HG03139 (cell line): ENCODE data around the gene VGF.

Experiments
- ATAC-seq: cut with Tn5 transposase; IDR thresholded peaks from one replicate; pipeline ENCODE4 v1.9.1; 2021; ENCODE audit not compliant: unreplicated experiment

The VGF gene

DNA sequence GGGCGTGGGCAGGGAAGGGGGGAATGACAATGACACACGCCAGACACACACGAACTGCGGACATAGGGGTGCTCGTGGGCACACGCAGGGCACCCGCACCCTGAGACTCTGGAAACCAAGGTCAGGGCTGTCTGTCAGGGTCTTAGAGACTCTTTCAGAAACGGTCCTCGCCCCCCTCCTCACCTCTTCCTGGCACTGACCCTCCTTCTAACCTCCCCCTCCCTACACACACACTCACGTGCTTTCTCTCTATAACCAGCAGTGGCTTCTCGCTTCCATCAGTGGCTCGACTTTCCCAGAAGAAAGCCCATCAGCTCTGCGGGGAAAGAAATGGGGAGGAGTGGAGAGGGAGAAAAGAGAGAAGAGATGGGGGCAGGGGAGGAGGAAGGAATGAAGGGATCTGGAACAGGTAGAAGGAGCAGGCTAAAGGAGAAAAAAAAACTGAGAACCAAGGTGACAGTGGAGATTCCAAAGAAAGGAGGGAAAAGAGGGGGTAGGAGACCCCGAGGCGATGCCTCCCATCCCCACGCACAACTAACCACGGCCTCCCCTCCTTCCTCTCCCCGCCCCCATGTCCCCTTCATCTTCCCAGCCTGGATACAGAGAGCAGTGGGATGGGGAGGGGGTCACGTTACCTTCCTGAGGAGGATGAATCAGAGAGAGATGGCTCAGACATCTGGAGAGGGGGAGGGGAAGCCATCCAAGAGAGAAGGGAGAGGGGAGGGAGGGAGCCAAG, 1.7 kb upstream of the VGF start:
- no peak for ATAC-seq

DNA sequence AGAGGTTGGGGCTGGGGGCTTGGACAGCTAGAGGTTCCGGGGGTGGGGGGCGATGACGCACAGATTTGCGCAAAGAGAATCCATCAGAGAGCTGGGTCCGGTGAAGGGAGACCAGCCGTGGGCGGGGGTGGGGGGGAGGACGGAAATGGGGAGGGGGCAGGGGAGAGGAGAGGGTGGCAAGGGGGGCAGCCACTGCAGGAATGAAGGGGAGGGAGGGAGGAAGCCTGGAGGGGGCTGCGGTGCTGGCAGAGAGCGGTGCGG, 1.2 kb upstream of the VGF start:
- ATAC-seq = no peak

DNA sequence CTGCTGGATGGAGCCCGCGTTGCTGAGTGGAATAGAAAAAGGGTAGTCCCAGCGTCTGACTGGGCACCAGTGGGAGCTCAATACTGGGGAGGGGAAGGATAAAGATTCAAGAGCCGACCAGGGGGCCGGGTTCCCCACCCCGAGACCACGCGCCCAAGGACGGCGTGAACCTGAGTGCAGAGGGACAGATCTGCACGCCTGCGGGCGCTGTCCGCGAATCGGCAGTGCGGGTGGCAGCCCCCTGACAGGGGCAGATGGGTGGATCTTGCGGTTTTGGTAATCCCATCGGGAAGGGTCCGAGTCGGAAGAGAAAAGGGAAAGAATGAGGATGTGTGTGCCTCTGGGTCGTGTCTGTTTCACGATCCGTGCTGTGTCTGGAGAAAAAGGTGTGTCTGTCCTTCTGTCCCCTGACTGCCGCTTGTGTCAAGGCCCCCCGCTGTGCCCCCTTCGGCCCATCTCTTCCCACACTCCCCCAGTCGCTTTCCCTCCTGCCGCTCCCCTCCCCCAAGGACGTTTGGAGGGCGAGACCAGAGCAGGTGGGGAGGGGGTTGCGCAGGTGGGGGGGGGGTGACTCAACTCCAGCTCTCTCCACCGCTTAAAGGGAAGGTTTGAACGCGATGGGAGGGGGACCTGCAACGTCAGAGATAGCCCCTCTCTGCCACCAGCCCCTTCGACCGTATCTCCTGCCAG, 734 bp upstream of the VGF start:
- ATAC-seq = no peak

DNA sequence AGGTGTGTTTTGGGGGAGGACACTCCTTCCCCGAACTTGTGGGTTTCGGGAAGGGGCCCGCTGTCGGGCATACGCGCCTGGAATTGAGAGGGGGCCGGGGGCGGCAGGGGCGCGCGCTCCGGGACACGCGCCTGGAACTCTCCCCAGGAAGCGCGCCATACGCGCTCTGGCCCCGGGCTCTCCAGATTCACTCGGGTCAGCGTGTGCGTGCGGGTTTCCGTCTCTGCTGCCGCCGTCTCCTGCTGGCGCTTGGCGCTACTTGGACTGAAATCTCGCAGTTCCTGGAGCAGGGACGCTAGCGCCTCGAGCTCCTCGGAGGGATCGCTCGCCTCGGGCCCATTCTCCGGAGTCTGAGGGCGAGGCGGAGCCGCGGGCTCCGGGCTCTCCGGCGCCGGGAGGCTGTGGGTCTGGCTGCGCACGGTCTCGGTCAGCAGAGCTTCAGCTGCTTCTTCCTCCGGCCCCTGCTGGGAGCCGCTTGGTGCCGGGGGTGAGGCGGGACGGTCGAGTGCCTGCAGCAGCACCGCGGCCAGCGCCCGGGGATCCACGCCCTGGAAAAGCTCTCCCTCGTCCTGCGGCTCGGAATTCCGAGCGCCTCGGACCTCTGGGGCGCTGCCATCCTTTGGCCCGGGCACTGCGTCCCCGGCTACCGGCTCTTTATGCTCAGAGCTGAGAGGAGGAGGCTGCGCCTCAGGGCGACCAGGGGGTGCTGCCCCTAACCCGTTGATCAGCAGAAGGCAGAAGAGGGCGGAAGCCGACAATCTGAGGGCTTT, 1.1 kb downstream of the VGF start:
- no peak for ATAC-seq

DNA sequence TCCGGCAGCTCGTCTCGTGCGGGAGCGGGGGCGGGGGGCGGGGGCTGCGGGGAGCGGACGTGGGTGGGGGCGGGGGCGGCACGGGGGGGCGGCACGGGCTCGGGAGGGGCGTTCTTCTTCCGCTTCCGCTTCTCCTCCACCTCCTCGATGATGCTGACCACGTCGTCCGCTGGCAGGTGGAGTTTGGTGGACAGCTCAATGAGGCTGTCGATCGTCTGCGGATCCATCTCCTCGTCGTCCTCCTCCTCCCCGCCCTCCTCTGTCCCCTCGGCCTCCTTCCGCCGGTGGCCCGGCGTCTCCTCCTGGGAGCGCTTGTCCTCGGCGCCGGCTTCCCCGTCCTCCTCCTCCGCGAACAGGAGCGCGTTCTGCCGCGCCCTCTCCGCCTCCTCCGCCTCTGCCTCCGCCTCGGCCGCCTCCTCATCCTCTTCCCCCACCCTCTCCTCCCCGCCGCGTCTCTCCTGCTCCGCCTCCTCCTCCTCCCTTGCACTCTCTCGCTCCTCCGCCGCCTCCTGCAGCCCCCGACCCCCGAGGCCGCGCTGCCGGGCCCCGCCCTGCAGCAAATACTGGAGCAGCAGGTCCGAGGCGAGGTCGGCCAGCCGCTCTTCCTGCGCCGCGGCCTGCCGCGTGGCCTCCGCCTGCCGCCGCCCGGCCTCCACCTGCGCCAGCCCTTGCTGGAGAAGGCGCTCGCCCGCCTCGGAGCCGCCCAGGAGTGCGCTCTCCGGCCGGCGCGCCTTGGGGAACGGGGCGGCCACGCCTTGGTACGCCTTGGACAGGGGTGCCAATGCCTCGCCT, 1.9 kb downstream of the VGF start:
- ATAC-seq = no peak

DNA sequence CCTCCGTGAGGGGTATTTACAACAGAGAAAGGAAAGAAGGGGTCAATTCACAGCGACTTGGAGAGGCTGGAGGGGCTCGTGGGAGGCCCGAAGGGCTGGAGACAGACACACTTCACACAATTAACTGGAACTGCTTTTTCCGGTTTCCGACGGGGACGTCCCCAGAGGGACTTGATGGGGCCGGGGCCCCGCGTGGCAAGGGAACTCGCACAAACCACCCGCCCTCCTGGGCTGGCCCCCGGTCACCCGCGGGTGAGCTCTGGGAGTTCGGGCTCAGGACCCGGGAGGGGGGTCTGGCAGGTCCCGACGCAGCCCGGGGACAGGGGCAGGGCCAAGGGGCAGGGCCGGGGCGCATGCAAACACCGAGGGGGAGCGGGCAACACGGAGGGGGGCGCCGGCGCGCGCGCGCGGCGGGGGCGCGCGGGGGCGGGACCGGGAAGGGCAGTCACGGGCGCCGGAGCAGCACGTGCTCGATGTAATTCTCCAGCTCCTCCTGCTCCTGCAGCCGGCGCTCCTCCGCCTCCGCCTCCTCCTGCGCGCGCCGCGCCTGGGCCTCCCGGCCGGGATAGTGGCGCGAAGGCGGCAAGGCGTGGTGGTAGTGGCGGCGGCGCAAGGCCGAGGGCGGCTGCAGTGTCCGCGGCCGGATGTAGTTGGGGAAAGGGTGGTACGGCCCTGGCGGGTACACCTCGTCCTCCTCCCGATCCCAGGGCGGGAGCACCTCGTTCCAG, 2.7 kb downstream of the VGF start:
- ATAC-seq = no peak

DNA sequence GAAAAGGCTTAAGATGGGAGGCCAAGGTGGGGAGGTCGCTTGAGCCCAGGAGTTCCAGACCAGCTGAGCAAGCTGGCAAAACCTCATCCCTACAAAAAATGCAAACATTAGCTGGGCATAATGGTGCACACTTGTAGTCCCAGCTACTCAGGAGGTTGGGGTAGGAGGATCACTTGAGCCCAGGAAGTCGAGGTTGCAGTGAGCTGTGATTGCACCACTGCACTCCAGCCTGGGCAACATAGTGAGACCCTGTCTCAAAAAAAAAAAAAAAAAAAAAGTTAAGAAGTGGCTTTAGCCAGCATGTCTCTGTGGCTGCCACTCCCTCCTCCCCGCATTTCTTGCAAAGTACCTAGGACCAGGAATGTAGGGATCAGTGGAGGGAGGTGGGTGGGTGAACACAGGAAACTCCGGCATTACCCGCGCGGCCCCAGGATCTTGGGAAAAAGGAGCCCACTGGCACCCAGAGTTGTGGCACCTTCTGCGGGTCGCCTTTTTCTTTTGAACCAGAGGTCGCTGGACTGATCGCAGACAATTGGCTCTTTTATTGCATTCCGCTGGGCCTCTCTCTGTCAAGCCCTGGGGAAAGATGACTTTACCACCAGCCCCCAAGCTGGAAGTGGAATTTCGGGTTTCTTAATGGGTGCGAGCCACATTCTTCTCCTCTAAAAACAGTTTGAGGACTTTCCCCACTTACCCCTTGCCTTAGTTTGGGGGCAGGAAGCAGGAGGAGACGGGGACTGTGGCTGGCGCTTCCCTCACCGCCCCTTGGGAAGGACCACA, 3.5 kb downstream of the VGF start:
- ATAC-seq = no peak

DNA sequence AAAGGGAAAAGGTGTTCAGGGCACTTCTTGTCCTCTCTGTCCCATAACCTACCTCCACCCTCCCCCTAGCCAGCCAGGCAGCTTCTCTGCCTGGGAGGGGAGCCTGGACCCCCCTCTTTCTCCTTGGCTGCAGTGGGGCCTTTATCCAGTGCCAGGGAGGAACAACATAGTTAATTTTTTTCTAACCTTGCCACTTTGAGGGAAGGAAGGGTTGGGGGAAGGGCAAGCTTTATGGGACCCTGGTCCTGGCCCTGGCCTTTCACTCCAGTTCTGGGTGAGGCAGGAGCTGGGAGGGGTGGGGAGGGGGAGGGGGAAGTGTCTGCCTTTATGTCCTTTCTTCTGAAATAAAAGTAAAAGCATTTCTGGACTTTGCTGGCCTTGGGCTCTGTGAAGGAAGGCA, 4.5 kb downstream of the VGF start:
- ATAC-seq = no peak

DNA sequence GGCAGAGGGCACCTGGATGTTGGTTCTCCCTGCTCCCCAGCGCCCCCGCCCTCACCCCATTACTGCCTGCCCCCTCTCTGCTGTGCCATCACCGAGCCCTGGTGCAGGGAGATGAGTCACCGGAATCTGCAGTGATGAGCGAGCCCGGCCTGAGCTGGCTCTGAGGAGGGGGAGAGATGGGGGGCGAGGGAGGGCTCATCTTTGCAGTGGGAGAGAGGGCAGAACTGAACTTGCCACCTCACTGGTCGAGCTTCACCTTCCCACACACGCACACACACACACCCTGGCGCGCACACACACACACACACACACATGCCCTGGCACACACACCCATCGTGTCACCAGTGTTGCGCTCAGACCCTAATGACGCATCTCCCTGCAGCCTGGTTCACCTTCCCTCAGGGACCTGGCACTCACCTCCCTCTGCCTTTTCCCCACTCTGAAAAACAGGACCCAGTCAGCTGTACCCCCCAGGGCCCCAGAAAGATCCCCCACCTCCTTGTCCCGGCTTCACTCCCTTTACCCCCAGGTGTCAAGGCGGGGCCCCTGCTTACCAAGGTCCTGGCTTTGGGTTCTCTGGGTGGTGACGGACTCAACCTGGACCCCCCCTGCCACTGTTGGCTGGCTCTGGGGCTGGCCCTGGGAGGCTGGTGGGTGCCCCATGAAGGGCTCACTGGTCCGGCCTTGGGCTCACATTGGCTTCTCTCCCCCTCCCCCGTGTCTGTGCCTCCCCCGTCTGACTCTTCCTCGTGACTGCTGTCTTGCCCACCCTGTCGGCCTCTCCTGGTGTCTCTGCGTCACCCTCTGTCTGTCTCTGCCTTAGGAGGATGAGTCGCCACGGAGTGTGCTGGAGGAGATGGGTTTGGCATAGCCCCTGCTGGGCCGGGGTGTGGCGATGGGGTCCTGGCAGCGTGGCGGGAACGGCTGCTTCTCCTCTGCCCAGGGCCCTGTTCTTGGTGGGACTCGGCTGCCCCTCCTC, 5.4 kb downstream of the VGF start:
- ATAC-seq = no peak

DNA sequence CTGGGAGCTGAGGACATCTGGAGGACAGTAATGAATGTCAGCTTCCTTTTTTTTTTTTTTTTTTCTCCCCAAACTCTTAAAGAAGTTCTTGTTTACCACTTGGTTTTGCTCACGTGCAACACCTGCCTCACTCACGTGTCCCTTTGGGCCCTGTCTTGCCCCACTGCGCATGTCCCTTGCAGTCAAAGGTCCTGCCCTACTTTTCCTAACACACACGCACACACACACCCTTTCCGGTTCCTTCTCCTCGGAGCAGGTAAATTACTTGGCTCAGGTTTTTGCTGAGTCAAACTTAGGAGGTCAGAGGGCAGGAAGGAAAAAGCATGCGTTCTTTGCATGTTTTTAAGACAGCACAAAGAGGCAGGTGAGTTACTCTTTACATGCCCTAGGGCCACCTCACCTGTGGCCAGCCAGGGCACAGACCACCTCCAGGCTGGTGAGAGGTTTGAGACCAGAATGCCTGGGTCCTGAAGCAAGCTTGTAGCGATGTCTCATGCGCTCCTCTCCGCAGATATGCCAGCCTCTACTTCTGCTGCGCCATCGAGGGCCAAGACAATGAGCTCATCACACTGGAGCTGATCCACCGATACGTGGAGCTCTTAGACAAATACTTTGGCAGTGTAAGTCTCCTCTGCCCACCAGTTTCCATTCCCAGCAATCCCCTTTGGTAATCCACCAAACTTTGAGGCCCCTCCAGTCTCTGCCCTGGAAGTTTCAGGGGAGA, 8.3 kb downstream of the VGF start:
- ATAC-seq = no peak

DNA sequence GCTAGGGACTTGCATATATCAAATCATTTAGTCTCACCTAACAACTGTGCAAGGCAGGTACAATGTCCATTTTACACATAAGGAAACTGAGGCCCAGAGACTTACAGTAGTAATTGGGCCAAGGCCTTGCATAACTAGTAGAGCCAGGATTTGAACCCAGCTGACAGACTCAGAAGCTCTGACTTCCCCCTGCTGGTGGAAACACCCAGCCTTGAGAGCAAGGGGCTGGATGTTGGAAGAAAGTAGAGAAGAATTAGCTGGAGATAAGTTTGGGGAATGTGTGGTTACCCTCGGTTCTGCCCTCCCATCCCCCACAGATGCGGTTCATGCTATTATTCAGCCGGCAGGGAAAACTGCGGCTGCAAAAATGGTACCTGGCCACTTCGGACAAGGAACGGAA, 9.1 kb downstream of the VGF start:
- no peak for ATAC-seq

DNA sequence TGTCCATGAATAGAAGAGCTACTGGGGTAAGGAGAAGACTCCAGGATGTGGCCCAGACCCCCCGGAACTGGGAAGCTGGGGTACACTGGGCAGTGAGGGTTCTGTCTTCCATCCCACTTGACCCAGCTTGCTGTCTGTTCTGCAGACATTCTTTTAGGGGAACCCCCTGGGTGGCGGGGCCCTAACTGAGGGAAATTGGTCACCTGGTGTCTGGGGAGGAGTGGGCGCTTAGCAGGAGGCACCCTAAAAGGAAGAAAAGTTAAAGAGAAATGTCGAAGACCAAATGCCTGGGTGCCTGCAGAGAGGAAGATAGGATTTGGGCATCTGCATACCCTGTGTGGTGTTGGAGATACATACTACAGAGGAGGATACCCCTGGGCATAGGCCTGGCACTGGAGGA, 10.1 kb downstream of the VGF start:
- ATAC-seq = no peak

DNA sequence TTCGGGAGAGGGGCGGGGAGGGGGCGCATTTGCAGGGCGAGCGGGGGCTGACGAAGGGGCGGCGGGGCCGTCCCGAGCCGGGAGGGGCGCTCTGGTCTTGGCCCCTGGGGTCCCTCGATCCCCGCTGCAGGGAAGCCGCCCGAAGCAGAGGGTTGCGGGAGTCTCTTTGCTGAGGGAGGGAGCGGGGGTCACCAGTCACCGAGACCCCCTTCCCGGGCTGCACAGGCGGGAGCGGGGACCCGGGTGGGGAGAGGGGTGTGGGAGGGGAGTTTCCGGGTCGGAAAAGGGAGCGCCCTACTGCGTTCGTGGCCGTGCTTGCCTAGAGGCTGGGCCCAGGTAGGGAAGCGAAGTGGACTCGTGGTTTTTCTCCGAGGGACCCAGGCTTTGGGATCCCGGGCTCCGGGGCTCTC, 10.7 kb downstream of the VGF start:
- no peak for ATAC-seq

DNA sequence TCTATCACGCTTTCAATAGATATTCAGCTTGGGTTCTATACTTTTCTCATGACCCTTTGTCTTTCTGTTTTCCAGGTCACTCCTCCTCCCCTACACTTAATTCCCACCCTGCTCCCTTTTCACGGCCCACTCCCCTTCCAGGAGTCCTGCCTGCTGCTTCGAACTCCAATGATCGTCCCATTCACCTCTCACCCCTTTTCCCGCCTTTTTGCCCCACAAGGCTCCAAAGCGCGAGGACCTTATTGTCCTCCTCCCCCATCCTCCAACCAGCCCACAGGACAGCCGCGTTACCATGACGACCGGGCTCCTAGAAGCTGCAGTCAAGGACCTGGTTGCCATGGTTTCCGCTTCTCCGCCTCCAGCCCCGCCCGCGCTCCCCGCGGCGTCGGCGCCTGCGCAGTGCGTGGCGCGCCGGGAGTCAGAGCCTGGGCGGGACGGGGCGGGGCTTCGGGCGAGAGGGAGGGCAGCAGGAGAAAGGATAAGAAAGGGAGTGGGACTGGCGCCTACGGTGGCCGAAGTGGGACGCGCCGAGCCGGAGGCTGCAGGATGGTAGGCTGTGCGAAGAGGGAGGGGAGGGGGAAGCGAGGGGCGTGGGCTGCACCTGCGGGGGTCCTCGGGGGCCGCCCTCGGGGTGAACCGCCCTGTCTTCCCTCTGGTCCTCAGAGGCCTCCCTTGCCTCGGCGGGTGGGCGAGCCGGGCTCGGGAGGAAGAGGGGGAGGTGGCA, 11.2 kb downstream of the VGF start, which contains the start of gene AP1S1:
Gene AP1S1, plus strand, starts transcription at position 508 of the 724 bp plus-strand sequence. Its CDS starts 39 bp downstream, at position 547.
- peak; percentile 49 for ATAC-seq

DNA sequence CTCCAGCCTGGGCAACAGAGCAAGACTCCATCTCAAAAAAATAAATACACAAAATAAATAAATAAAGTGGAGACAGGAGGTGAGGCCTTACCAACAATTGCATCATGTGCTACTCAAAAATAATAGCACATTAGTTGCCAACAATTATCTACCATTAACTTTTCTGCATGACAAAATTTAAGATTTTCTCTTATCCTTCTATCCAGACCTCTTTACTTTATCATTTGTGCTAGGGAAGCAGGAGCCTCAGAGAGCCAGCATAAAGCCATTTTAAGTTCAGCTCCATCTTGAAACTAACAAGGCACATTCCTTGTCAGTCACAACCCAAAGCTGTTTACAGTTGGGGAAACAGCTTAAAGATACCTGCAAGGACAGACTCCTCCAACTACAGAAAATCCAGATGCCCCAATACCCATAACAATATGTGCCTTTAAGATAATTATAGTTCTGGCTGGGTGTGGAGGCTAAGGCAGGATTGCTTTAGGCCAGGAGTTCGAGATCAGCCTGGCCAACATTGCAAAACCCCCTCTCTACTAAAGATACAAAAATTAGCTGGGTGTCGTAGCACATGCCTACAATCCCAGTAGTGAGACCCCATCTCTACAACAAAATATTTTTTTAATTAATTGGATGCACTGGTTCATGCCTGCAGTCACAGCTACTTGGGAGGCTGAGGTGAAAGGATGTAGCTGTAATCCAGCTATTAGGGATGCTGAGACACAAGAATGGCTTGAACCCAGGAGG, 13.3 kb downstream of the VGF start:
- no peak for ATAC-seq

DNA sequence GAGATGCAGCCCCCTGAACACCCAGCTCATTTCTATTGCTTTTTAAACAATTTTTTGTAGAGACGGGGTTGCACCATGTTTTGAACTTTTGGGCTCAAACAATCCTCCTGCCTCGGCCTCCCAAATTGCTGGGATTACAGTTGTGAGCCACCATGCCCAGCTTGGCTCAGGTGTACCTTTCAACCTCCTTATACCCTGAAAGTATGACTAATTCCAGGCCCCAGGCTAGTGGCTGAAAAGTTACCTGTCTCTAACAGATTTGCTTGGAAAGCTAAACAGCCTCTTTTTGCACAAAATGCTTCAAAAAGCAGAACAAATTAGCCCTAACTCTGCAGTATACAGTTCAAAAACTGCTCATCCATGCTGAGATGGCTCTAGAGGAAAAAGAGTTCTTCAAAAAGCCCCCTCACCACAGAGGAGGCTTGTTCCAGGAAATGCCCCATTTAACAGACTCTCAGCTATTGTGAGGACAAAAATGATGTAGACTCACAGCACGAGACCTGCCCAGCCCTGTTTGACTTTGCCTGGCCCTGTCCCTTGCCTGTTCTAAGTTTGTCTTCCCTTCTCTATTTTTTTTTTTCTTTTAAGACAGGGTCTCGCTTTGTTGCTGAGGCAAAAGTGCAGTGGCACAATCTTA, 24.5 kb downstream of the VGF start:
- no peak for ATAC-seq
